Upper lobe of left lung (tissue), 4 donors: ENCODE measurements around the gene STON2.

Source experiments
- POLR2A ChIP-seq, 4 donors: fragments of 450-650 bp; IDR thresholded peaks; one replicate each; pipeline ENCODE4 v1.5.1; 2016 to 2017; ENCODE audit warnings: antibody characterized with exemption in 4 of 4, mild to moderate bottlenecking in 2 of 4
- POLR2AphosphoS5 ChIP-seq, 2 donors: sonication (generic); formaldehyde crosslinking; IDR thresholded peaks; one replicate each; pipeline ENCODE4 v1.5.1; 2017; ENCODE audit warnings: antibody characterized with exemption in 2 of 2

DNA sequence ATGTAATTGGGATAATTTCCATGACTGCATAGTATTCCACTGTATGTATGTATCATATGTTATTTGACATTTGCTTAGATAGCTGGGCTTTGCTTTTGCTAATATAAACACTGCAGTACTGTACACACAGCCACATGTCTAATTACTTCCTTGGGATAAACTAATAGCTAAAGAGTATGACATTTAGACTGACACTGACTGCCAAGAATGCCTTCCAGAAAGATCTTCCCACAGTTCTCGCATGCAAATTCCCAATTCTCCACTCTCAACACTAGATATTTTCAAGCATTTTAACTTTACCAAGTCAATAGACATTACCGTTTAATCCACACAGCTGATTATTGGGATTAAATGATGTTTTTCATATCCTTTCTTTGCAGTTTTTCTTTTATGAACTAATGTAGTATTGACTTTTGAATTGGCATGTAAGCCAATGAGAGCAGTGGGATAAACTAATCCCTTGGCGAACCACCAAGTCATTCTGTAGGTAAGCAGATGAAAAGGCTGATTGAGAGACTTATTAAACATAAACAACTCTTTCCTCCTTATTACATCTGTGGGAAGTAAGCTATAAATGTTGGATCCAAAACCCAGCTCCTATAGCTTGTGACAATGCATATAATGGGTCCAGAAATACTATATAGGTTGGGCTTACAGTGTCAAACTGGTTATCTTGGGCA is 55.5 kb downstream of the STON2 start:
- no peak for TF ChIP-seq POLR2AphosphoS5 (IDR thresholded peaks at IDR 0.05)
- TF ChIP-seq POLR2A (IDR thresholded peaks at IDR 0.05) = no peak
